T-helper 1 cell treated with Interleukin-12 subunit alpha and Interleukin-12 subunit beta and Interleukin-4 antibody, amounts not matched to agents 30 μg/mL and 1 μg/mL, for 36 hours (primary cell): ENCODE measurements around the gene LOC128125822.

ENCODE experiments used
- H3K27ac Mint-ChIP-seq: one replicate; pipeline ENCODE4 v1.8.0; 2021; ENCODE audit warnings: mild to moderate bottlenecking, mixed read lengths
- H3K27me3 Mint-ChIP-seq: one replicate; pipeline ENCODE4 v1.8.0; 2021; ENCODE audit warnings: low read depth, mixed read lengths
- H3K36me3 Mint-ChIP-seq: one replicate; pipeline ENCODE4 v1.8.0; 2021; ENCODE audit warnings: low read depth, mixed read lengths
- H3K4me1 Mint-ChIP-seq: one replicate; pipeline ENCODE4 v1.8.0; 2021; ENCODE audit warnings: low read depth, mixed read lengths
- H3K4me3 Mint-ChIP-seq: one replicate; pipeline ENCODE4 v1.8.0; 2021; ENCODE audit warnings: mild to moderate bottlenecking, moderate library complexity, mixed read lengths
- H3K9me3 Mint-ChIP-seq: one replicate; pipeline ENCODE4 v1.8.0; 2021; ENCODE audit warnings: mixed read lengths

Gene LOC128125822

GRCh38 chr6:63567966-63568365, 4.3 kb upstream of the LOC128125822 start:
- Mint-ChIP-seq H3K27ac (no peak overlapping the region), H3K9me3 (no peaks in the 10 kb centered on the region), H3K36me3 (peaks cover 1% of the 10 kb centered on the region), H3K4me1 (peaks cover 13% of the 10 kb centered on the region), H3K27me3 (no peaks in the 10 kb centered on the region), H3K4me3 (no peak overlapping the region)

DNA sequence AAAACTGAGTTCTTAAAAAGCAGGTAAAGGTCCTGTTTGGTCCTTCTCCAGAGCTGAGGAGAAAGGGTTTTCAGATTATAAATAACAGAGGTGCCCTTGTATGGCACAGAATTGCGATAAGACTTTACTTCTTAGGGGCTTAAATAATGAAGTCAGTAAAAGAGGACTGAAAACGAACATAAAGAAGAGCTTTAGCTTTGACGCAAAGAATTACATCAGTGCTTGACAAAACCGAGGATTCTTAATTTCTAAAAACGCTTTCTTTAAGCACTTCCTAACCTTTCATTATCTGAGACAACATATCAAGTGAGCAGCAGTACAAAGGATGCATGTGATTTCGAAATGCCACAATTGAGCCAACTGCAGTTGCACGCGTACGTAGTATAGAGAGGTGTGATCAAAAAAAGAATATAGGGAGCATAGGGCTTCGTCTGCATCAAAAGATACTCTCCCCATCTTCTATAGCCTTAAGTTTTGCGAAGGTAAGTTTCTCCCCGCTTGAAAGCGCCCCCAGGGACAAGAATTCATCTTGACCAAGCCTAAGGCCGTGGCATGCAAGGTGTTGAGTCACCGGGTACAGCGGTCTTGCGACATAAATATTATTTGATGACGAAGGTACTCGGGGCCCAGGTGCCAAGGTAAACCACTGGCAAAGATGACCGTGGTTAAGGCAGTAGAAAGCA, 778 bp upstream of the LOC128125822 start:
- Mint-ChIP-seq H3K36me3 (peaks cover 18% of the 10 kb centered on the region), H3K27ac (peak overlapping the region; percentile 90), H3K4me3 (peak overlapping the region; percentile 82), H3K4me1 (peaks cover 28% of the 10 kb centered on the region), H3K9me3 (no peaks in the 10 kb centered on the region), H3K27me3 (no peaks in the 10 kb centered on the region)

GRCh38 chr6:63572747-63573075, 431 bp downstream of the LOC128125822 start:
- Mint-ChIP-seq H3K36me3 (peaks cover 25% of the 10 kb centered on the region), H3K4me1 (peaks cover 30% of the 10 kb centered on the region), H3K27ac (peak overlapping the region; percentile 96), H3K4me3 (peak overlapping the region; percentile 93), H3K9me3 (no peaks in the 10 kb centered on the region), H3K27me3 (no peaks in the 10 kb centered on the region)

- Mint-ChIP-seq H3K36me3 (peaks cover 24% of the 10 kb centered on the region), H3K4me3 (peak overlapping the region; percentile 93), H3K9me3 (no peaks in the 10 kb centered on the region), H3K27me3 (no peaks in the 10 kb centered on the region), H3K4me1 (peaks cover 30% of the 10 kb centered on the region), H3K27ac (peak overlapping the region; percentile 96)
These were observed 1.0 kb downstream of the LOC128125822 start for GRCh38 chr6:63573076-63573898.

- Mint-ChIP-seq H3K4me3 (peak overlapping the region; percentile 93), H3K36me3 (peaks cover 24% of the 10 kb centered on the region), H3K27me3 (no peaks in the 10 kb centered on the region), H3K9me3 (no peaks in the 10 kb centered on the region), H3K4me1 (peaks cover 30% of the 10 kb centered on the region), H3K27ac (peak overlapping the region; percentile 96)
These were observed 1.7 kb downstream of the LOC128125822 start for GRCh38 chr6:63573899-63574553.

DNA sequence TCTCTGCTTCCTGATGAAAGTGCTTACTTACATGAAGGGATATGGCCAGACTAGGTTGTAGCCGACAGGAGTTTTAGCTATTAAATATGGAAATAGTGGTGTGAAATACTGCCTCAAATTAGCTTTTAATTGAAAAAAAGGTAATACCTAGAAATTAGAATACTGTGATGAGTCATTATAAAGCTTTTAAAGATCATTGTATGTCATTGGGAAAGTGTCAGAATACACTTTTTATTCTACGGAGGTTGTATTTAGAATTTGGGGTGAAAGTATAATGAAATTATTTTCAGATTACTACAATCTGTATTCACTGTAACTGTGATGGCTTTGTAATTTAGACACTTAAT, 2.2 kb downstream of the LOC128125822 start:
- peak overlapping the region; percentile 96 for H3K27ac Mint-ChIP-seq
- H3K4me1 Mint-ChIP-seq: peaks cover 30% of the 10 kb centered on the region
- no peaks in the 10 kb centered on the region for H3K9me3 Mint-ChIP-seq
- H3K27me3 Mint-ChIP-seq: no peaks in the 10 kb centered on the region
- H3K4me3 Mint-ChIP-seq: peak overlapping the region; percentile 93
- peaks cover 25% of the 10 kb centered on the region for H3K36me3 Mint-ChIP-seq

DNA sequence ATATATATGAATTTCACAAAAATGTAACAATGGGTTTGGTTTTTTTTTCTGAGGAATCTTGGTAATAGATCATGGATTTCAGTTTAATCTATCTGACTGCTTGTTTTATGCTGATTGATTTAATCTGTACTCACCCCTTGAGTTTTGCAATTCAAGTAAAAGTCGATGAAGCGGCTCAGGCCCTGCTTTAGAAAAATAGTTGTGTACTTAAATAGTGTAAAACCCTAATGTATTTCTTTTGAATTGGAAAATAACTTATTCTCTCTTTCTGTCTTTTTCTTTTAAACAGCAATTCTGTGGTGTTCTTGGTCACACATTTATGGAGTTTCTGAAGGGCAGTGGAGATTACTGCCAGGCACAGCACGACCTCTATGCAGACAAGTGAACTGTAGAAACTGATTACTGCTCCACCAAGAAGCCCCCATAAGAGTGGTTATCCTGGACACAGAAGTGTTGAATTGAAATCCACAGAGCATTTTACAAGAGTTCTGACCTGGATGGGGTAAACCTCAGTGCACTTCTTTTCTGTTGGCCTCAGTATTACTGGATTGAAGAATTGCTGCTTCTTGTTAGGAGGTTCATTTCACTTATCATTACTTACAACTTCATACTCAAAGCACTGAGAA, 4.0 kb downstream of the LOC128125822 start:
- peaks cover 28% of the 10 kb centered on the region for H3K4me1 Mint-ChIP-seq
- H3K9me3 Mint-ChIP-seq: no peaks in the 10 kb centered on the region
- peaks cover 39% of the 10 kb centered on the region for H3K36me3 Mint-ChIP-seq
- H3K27ac Mint-ChIP-seq: no peak overlapping the region
- H3K27me3 Mint-ChIP-seq: no peaks in the 10 kb centered on the region
- H3K4me3 Mint-ChIP-seq: no peak overlapping the region

DNA sequence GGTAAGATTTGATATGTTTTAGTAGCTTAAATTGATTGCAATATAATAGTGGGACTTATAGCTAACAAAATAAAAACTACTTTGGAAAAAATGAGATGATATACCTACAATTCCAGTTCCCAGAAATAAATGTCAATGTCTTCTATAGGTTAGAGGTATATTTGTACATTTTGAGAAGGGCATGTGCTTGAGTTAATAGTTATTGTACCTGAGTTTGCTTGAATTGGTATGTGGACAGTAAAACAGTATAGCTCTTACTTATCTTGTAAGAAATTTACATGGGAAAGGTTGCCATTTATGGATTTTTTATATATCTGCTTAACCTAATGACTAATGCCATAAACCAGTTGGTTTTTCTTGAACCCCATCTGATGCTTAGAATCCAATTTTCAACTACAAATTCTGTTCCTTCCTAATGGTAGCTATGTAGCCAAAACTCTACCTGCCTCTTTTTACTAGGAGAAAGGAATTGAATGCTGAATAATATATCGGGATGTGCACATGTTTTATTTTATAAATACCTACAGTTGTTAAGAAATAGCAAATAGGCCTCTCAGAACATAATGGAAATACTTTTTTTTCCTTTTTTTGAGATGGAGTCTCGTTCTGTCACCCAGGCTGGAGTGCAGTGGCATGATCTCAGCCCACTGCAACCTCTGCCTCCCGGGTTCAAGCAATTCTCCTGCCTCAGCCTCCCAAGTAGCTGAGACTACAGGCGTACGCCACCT, 4.9 kb downstream of the LOC128125822 start:
- Mint-ChIP-seq H3K36me3 (peaks cover 43% of the 10 kb centered on the region), H3K9me3 (no peaks in the 10 kb centered on the region), H3K4me1 (peaks cover 20% of the 10 kb centered on the region), H3K27ac (no peak overlapping the region), H3K27me3 (no peaks in the 10 kb centered on the region), H3K4me3 (no peak overlapping the region)

DNA sequence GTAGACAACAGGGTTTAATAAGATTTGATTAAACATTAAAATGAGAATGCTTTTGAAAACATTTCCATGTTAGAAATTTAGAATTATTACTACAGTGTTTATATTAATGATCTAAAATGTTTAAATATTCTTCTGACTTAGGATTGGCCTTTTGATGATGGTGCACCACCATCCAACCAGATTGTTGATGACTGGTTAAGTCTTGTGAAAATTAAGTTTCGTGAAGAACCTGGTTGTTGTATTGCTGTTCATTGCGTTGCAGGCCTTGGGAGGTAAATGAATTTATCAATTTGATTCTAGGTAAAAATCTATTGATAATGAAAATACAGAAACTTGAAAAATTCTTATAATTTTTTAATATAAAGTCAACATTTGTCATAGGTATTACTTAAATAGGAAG, 6.5 kb downstream of the LOC128125822 start:
- Mint-ChIP-seq H3K9me3 (no peaks in the 10 kb centered on the region), H3K27me3 (no peaks in the 10 kb centered on the region), H3K36me3 (peaks cover 44% of the 10 kb centered on the region), H3K4me1 (peaks cover 19% of the 10 kb centered on the region), H3K27ac (no peak overlapping the region), H3K4me3 (no peak overlapping the region)

- Mint-ChIP-seq H3K36me3 (peaks cover 36% of the 10 kb centered on the region), H3K4me1 (peaks cover 8% of the 10 kb centered on the region), H3K9me3 (no peaks in the 10 kb centered on the region), H3K27me3 (no peaks in the 10 kb centered on the region), H3K27ac (no peak overlapping the region), H3K4me3 (no peak overlapping the region)
These were observed 7.8 kb downstream of the LOC128125822 start for GRCh38 chr6:63579937-63580703.

DNA sequence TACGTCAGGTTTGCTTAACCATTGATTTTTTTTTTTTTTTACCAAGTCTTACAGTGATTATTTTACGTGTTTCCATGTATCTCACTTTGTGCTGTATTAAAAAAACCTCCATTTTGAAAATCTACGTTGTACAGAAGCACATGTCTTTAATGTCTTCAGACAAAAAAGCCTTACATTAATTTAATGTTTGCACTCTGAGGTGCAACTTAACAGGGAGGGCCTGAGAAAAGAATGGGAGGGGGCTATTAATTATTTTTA, 8.4 kb downstream of the LOC128125822 start:
- Mint-ChIP-seq H3K27me3 (no peaks in the 10 kb centered on the region), H3K4me3 (no peak overlapping the region), H3K36me3 (peaks cover 36% of the 10 kb centered on the region), H3K9me3 (no peaks in the 10 kb centered on the region), H3K27ac (no peak overlapping the region), H3K4me1 (peaks cover 7% of the 10 kb centered on the region)

GRCh38 chr6:63581355-63582013, 9.2 kb downstream of the LOC128125822 start:
- no peak overlapping the region for H3K4me3 Mint-ChIP-seq
- H3K27ac Mint-ChIP-seq: no peak overlapping the region
- H3K4me1 Mint-ChIP-seq: peaks cover 2% of the 10 kb centered on the region
- peaks cover 32% of the 10 kb centered on the region for H3K36me3 Mint-ChIP-seq
- H3K9me3 Mint-ChIP-seq: no peaks in the 10 kb centered on the region
- H3K27me3 Mint-ChIP-seq: peaks cover 3% of the 10 kb centered on the region

DNA sequence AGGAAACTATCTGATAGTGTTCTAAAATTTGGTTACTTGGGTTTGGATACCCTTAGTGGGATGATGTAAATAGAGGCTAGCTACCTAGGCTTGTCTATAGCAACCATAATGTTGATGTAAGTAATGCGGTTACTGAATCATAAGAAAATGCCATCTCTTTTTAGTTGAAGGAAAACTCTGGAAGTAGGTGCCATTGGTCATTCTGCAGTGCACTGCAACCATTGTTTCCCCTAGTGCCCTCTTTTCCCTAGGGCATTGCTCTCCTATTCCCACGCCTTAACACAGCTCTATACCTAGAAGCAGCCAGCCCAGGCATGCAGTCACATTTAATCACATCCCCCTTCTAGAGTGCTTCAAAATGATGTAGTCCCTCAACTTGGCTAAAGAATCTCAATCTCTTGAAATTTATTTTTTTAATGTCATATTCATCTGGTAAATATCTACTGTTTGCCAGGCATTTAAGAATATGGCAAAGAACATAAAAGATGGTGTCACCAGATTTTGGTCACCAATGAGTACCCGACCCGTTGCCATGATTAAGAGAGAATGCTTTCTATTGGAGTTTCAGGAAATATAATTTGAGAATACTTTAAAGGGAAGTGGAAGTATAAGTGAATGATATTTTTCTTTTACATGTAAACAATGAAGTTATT, 10.4 kb downstream of the LOC128125822 start:
- peaks cover 6% of the 10 kb centered on the region for H3K27me3 Mint-ChIP-seq
- no peaks in the 10 kb centered on the region for H3K4me1 Mint-ChIP-seq
- H3K9me3 Mint-ChIP-seq: no peaks in the 10 kb centered on the region
- peaks cover 25% of the 10 kb centered on the region for H3K36me3 Mint-ChIP-seq
- no peak overlapping the region for H3K4me3 Mint-ChIP-seq
- H3K27ac Mint-ChIP-seq: no peak overlapping the region
